C1 segment of cervical spinal cord (tissue), 14 donors: Measurements from ENCODE around the gene CFAP74.

Source experiments
- DNase-seq, 14 donors: peaks; one replicate each; lab custom pipeline; 2025; lab: John Stamatoyannopoulos, UW

Gene CFAP74

DNA sequence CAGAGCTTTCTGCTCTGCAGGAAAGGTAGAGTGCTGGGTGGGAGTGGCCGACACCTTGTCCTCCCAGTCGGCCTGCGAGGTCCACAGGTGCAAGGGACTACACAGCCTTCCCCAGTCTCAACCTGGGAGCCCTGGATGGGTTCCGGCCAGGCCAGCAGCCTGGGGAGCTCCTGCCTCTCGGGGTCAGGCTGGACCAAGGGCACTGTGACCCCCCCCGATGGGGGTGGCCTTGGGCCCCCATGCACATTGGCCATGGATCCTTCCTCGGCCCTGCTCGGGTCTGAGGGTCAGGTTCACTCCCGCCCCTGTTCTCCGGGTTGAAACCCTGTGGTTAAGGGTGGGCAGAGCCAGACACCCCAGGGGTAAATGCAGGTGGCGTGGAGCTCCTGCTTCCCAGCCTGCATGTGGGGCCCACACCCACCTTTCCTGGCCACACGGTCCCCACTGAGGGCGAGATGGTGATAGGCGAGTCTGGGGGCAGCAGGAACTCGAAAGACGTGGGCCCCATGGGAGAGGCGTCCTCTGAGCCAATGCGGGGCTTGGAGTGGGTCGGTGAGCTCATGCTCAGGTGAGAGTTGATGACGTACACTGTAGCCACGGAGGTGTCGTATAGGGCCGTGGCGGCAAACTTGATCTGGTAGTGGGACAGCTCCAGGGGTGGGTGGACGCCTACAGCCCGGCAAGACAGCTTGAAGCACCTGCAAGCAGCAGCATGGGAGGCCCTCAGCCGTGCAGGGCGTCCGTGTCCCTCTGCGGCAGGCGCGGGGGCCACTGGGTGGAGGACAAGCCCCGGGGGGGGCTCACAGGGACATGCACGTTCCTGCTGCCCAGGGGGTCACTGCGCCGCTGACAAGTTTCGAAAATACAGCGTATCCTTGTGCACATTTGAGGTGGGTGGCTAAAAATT is 73.7 kb downstream of the CFAP74 start:
- DNase-seq: no peak

DNA sequence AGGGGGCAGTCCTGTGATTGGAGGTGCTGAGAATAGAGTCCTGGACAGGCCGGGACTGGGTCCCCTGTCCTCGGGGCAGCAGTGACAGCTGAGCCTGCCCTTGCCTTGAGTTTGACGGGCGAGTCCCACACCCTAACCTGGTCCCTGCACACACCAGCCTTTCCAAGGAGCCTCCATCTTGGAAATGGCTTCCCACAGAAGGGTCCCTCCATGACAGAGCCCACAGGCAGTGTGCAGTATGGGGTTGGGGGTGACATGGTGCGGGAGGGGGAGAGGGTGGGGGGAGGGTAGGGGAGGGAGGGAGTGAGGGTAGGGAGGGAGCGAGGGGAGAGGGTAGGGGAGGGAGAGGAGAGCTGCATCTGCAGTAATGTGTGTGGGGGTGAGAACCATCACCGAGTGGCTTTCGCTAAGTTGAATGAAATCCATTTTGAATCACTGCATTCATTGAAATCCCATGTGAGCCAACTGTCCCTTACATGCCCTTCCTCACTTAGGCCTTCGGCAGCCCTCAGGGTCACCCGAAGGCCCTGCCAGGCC is 74.4 kb downstream of the CFAP74 start:
- no peak for DNase-seq

DNA sequence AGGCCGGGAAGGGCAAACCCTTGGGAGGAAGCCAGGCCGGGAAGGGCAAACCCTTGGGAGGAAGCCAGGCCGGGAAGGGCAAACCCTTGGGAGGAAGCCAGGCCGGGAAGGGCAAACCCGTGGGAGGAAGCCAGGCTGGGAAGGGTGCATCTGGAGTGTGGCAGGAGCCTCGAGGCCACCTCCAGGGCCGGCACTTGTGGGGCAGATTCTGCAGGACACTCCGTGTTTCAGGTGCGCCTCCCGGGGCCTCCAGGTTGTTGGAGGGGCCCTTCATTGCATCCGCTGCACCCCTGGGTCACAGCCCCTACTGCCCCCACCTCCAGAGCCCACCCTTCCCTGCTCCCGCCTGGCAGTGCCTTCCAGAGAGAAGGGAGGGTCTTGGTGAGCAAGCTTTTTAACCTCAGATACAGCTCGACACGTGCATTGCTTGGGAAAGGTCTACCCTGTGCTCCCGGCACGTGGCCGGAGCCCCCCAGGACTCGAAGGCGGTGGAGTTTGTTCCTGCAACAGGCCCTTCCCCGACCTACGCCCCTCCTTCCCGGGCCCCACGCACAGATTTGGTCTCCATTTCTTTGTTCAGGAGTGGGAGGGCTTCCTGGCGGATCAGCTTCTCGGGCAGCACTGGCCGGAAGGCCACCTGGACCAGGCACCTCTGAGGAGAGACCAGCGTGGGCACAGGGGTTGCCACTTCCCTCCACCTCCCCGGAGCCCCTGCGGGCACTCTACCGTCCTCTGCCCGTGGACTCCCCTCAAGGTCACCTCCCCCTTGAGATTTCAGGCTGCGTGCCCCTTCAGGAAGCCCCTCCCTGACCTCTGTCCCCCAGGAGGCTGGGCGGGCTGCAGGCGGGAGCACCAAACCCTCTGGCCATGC is 75.1 kb downstream of the CFAP74 start:
- no peak for DNase-seq

DNA sequence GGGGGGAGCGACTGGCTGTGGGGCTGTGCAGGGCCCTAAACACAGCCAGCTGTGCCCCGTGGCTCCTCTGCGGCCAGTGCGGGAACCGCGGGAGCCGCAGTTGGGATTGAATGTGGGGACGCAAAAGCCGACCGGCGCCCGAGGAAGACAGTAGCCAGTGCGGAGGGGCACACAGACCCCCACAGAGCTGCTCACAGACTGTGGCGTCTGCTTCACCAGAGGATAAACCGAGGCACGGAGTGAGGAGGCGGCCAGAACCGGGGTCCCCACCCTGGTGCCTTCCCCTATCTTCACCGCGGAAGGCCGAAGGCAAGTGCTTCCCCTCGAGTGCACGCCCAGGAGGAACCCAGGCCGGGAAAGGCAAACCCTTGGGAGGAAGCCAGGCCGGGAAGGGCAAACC is 75.8 kb downstream of the CFAP74 start:
- DNase-seq: no peak

DNA sequence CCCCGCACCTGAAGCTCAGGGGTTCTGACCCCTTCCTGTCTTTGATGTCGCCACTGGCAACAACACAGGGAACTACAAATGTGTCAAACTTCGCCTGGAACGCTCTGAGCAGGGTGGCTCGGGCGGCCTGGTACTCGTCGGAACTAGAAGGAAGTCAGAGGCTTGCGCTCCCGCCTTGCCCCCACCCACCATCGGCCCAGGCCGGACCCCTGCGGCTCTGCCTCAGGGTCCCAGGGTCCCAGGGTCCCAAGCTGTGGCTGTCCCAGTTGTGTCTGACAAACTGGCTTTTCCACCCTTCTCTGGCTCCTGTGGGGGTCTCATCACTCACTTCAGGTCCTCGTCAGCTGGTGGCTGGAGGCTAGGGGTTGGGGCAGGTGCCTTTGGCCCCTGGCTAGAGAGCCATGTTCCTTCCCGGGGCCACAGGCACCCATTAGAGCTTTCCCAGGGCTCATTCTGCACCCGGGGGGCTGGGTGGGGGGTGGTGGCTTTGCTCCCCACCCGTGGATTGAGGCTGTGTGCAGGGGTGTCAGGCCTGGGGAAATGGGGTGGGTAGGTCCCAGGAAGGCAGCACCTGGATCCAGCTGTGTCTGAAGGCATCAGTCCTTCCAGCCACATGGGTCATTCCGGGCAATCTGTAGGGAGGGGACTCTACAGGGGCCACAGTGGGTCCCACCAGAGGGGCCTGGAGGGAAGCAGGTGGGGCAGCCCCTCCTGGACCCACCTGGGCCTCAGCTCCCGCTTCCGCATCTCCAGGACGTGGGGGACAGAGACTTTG is 76.5 kb downstream of the CFAP74 start:
- DNase-seq: no peak

DNA sequence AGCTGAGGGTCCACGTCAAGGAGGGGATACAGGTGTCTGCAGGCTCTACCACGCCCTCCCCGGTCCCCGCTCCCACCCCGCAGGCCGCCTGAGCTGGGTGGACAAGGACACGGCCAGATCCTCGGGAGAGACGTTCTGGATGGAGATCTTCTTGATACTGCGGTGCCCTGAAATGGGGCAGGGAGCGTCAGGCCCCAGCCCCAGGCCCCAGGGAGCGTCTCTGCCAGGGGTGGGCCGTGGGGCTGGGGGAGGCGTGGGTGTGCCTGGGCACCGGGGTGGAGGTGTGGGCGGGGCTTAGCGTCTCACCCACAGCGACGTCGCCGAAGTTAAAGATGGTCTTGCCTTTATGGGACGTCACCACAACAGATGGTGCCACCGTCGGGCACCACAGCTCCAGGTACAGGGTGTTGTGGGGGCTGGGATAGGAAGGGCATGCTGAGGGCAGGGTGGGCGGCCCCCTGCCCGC is 77.2 kb downstream of the CFAP74 start:
- DNase-seq: no peak

DNA sequence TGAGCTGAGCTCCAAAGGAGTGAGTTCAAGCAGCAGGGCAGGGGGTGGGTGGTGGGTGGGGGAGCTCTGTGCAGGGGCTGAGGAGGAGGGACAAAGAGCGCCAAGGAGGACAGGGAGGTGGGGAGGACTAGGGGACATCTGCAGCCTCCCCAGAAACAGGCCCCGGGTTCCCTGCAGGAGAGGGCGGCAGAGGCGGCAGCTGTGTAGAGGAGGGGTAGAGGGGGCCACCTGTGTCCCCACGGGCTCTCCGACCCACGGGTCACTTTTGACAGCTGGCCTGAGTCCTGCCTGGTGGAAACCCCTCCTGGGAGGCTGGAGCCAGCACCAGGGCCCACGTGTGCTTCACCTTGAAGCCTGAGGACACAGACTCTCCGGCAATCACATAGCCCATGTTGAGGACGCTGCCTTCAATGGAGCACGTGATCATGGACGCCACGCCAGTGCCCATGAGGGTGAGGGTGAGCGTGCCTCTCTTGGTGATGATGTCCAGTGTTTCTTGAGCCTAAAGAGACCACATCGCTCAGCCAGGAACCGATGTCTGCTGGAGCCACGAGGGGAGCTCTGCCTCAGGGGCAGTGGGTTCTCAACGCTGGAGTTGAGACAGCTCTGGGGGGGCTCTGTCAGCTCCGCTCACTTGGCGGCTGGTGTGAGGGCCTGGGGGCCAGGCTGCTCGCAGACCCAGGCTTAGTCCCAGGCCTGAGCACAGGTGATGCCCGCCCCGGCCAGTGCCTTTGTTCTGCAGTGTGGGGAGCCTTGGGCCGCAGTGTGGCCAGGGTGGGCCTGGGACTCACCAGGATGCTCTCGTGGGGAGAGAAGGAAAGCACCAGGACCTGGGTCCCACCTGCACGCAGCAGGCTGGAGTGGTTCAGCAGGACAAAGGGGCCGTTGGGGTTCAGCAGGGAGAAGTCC is 77.9 kb downstream of the CFAP74 start:
- DNase-seq: no peak

DNA sequence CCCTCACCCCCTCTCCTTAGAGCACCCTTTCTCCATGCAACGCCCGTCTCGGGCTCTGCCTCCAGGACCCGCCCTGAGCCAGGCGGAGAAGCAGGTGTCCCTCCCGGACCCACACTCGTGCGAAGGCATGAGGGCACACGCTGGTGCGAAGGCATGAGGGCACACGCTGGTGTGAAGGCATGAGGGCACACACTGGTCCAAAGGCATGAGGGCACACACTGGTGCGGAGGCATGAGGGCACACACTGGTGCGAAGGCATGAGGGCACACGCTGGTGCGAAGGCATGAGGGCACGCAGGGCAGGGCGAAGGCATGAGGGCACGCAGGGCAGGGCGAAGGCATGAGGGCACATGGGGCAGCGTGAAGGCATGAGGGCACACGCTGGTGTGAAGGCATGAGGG is 78.7 kb downstream of the CFAP74 start:
- no peak for DNase-seq

DNA sequence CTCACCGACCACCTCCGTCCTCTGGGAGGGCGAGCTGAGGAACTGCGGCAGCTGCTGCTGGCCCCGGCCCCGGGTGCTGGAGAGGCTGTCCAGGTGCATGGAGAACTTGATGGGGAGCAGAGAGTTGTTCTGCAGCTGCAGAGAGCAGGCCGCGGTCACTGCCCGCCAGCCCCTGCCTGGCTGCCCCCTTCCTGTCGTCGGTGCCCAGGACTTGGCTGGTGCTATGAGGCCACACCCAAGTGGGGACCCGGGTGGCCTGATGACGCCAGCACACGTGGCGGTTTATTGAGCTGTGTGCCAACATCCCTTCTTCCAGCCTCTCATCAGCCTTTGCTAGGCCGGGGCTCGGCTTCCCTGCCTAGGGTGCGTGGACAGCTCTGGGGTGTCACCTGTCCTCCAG is 79.2 kb downstream of the CFAP74 start:
- DNase-seq: no peak

DNA sequence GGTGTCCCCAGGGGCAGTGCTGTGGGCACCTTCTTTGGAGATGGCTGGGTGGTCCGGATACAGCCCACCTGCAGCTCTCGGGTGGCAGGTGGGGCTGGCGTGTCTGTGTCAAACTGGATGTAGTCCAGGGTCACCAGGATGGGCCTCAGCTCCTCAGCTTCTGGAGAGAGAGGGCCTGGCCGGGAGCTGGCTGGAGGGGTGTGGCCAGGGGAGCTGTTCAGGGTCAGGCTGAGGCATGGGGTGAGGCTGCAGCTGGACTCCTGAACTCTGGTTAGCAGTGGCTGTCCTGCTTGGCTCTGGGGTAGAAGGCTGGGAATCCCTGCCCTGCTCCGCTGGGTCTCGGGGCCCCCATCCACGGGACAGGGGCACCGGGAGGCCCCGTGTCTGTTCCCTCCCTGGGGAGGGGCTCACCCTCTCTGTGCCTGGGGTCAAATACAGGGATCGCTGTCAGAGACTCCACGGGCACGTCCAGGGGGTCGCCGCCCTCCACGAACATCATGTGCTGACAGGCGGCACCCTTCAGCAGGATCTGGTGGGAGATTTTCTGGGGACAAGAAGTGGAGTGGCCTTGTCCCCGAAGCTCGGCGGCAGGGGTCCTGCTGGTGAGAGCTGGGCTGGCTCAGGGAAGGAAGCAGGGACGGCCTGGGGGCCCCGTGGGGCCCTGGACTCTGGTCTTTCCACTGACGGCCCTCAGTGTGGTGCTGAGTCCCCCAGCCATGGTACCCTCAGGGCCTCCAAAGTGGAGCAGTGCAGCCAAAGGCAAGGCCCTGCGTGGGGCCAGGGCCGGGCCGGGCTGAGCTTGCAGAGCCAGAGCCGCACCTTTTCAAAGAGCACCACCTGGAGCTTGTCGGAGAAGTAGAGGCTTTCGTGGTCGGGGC is 80.4 kb downstream of the CFAP74 start:
- no peak for DNase-seq

DNA sequence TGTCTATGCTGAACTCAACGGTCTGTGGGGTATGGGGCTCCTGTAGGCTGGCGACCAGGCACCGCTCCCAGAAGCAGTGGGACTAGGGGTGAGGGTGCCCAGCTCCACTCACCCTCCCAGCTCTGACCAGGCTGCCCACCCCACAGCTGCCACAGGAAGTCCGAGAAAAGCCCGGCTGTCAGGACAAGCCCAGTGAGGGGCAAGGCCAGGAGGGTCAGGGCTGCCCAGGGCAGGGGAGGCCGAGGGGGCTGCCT is 81.0 kb downstream of the CFAP74 start:
- no peak for DNase-seq

DNA sequence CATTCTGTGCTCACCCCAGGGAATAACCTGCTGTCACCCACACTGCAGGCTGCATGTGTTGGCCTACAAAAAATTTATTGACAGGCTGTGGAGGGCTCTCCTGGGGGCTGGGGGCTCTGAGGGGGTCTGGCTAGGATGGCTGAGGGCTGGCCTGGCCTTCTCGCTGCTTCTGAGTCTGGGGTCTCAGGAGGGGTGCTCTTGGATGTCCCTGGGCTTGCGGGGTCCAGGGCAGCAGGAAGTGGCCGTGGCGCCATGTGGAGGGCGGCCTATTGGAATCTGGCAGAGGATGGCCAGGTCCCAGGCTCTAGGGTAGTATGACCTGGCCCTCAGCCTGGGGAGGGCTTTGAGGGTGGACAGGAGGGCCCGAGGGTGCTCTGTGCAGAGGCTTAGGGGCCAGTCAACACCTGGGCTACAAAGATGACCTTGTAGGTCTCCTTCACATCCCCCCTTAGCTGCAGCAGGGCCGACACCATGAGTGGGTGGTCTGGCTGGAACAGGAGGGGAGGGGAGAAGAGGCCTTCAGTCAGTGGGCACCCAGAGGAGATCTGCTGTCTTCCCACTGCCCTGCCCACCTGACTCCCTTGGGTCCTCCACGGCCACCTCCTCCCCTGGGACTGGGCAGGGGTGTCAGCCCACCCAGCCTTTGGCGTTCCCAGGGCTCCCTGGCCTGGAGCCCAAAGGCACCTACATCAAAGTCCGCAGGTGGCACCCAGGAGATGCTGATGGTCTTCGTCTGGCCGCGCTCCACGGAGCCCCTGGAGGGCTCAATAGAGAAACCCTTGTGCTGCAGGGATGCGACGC is 81.5 kb downstream of the CFAP74 start:
- no peak for DNase-seq

DNA sequence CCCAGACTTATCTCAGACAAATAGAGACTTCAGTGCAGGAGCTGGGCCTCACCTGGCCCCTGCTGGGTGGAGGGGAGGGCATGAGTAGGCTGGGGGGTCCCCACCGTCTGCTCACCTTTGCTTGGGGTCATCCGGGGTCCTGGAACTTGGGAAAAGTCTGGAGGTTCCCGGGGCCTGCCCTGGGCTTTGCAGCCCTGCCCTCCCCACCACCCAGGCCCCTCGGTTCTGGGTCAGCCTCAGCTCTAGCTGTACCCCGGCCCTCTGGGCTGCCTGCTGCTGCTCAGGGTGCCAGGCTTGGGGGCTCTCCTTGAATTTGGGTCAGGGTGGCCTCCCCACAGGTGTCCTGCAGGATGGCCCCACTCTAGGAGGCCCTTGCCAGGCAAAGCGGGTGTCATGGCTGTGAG is 82.1 kb downstream of the CFAP74 start:
- DNase-seq: no peak

DNA sequence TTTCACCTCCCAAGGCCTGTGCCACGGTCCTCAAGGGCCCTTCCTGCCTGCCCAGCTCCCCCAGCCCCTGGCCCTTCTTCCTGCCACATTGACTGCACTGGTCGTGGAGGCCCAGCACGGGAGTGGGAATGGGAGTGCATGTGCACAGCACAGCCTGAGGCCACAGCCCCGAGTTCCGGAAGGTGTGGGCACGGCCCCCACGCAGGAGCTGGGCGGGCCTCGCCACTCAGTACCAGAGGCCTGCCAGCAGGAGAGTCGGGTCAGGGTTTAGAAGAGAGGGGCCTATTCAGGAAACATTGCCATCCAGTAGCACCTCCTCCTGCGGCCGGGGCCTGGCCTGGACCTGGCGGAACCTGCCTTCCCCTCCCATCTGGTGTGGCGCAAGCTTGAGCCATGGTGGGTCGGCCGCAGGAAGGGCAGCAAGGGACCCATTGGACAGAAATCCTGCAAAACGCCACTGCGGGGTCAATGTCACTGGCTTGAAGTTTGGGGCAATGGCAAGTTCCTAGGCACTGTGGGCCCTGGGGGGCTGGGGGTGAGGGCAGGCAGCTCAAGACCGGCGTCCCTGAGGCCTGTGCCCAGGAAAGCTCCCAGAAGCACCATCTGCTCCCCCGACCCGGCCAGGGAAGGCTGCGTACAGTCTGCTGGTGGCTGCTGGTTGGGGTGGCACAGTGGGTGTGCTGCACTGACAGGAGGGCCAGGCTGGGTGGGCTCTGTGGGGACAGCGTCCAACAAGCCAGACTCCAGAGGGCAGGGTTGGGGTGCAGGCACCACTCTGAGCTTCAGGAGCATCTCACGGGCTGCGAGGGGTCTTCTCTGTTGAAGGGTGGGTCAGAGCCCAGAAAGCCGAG is 82.8 kb downstream of the CFAP74 start:
- DNase-seq: no peak

DNA sequence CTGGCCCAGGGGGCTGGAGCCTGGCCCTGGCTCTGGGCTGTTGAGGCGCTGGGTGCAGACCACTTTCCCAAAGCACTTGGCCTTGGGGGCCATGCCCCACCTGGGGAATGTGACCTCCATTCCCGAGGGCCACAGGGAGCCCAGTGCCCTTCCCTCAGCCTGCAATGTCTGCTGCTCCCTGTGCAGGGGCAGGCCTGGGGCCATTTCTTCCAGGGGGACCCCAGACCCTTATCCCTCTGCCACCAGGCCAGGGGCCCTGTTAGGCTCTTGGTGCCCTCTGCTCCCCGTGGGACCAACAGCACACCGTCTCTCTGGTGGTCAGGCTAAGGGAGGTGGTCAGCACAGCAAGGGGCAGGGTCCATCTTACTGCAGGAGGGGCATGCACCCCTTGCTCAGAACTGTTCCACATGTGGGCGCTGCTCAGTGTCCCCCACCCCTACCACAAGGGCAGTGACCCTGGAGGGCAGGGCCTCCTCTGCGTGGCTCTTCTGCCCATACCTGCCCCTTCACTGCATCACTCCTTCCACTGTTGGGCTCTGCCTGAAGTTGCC is 83.5 kb downstream of the CFAP74 start:
- DNase-seq: no peak

DNA sequence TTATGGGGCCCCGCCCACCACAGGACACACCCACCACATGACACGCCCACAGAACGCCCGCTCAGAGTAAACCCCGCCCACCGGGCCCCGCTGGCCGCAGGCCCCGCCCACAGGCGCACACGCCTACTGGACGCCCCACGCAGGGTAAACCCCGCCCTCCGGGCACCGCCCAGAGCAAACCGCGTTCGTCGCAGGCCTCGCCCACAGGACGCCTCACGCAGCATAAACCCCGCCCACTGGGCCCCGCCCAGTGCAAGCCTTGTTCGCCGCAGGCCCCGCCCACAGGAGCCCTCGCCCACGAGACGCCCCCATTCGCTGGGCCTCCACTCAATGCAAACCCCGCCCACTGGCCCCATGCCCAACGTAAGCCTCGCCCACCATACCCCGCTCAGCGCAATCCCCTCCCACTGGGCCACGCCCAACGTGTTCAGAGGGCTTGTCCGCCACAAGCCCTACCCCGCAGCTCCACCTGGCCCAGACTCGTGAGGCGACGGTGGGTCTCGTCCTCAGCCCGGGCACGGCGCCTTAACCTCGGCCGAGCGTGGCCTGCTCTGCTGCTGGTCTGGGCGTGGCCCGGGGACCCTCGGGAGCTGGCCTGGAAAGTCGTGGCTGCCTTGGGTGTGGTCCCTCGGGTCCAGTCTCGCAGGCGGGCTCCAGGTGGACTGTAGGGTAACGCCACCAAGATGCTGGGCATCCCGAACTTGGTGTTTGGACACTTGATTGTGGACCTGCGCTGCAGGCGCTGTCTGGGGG is 84.1 kb downstream of the CFAP74 start:
- peak; percentile 10 to 93 (median 78) for DNase-seq

DNA sequence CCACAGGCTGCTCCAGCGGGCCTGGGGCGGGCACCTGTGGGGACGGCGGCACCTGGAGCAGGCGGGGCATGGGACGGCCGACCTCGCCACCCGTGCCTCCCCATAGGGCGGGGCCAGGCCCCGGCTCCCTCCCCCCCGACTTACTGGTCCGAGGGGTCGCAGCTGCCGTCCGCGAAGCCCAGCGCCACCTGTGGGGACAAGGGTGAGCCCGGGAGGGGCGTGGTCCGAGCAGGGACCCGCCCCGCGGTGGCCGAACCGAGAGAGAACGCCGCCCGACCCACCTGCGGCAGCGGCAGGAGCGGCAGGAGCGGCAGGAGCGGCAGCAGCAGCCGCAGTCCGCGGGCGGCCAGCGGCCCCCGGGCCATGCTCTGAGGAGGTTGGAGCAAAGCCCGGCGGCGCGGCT is 84.7 kb downstream of the CFAP74 start, which contains the start of gene TMEM52:
TSS of gene TMEM52 (minus strand) at position 379 of the 403 bp plus-strand sequence. CDS start at position 365, 14 bp downstream.
- DNase-seq: no peak
